ENCODE measurements around the gene PRKCZ.
A peak's percentile ranks its signal among the peaks of the same experiment; 100 is the strongest.

Gene PRKCZ

DNA sequence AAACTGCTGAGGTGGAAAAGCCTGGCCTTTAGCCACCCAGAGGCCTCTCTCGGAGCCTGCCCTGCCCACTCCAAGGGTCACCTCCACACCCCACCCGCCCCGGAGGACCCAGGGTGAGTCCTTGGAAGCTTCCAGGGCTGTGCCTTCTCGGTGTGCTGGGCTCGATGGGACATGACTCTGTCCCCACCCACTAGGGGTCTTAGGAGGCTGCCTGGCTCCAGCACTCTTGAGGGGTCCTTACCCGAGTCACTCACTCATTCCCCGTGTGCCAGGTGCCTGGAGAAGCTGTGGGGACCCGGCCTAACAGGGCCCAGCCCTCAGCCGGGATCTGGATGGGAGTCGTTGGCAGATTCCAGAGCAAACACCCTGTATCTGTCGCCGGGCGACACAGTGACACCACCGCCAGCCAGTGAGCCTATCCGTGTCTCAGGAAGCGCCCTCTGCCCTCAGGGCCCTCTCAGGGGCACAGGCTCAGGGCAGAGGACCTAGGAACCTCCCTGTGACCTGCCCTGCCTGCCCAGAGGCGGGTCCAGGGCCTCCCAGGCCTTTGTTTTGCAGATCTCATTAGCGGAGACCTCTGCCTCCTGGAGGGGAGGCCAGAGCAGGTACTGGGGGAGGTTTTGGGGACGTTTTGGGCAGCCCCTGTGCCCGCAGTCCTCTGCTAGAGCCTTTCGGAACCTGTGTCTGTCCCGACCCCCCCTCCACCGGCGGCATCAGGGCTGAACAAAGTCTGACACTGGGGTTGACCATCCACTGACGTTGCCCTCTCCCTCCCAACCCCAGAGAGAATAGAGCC, 3.1 kb upstream of the PRKCZ start:
- ATAC-seq = no peak

DNA sequence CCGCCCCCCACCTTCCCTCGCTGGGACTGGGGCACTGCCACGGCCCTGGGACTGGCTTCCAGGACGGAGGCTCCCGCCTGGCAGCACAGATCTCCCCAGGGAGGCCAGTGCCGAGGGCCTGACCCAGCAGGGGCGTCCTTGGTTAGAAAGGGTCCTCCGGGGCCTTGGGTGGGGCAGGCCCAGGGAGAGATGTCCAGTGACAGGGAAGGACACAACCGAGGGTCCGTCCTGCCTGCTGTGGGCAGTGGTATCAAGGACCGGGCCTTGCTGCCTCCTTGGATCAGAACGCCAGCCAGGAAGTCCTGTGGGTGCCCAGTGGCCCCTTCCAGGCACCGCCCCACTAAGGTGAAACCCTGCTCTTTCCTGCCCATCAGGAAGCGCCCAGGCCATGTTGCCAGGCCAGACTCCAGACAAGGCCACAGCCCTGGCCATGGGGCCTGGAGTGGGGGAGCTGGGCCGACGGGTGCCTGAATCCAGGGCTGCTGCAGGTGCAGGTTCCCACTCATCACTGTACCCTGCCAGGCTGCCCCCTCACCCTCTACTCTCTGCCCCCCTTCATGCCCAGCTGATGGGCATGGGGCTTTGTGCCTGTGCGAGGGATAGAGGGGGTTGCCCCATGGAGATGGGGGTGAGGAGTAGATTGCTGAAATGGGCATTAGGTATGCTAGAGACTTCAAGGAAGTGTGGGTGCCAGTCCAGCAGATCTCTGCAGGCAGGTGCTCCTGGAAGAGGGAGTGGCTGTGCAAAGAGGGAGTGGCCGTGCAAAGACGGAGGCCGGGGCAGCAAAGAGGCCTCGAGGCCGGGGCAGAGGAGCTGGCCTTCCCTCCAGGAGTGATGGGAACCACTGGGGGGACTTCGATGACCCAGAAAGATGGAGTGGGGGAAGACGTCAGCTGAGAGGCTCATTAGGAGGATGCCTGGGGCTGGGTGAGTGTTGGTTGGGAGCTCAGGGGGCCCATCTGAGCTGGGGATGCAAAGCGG, 2.2 kb upstream of the PRKCZ start:
- ATAC-seq = no peak

DNA sequence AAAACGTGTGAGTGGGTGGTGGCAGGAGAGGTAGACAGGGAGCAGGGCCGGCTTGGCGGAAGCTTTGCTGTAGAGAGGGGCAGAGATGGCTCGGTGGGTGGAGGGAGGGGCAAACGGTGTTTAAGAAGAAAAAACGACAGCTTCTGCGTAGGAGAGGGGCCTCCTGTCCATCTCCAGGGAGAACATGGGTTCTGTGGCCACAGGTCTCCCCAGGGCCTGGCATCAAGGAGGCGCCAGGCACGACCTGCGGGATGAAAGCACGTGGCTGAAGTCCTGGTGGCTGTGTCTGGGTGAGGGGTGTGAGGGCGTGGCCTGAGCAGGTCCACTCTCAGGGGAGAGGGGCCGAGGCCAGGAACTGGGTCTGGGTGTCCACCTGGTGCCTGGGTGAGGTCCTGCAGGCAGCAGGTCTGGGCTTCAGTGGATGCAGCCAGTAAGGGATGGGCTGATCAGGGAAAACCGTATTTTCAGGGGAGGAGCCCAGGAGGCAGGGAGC, 940 bp upstream of the PRKCZ start:
- ATAC-seq = no peak

DNA sequence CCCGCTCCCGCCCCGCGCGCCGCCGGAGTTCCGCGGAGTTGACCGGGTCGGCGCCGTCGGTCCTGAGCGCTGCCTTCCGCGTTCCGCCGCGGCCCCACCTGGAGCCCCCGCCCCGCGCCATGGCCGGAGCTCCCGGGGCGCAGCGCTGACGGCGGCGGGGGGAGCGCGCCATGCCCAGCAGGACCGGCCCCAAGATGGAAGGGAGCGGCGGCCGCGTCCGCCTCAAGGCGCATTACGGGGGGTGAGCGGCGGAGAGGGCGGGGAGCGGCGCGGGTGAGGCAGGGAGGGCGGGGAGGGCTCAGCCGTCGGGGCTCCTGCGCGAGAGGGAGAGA, 216 bp downstream of the PRKCZ start:
- peak in 1 of 2 donors; percentile 21 for ATAC-seq

DNA sequence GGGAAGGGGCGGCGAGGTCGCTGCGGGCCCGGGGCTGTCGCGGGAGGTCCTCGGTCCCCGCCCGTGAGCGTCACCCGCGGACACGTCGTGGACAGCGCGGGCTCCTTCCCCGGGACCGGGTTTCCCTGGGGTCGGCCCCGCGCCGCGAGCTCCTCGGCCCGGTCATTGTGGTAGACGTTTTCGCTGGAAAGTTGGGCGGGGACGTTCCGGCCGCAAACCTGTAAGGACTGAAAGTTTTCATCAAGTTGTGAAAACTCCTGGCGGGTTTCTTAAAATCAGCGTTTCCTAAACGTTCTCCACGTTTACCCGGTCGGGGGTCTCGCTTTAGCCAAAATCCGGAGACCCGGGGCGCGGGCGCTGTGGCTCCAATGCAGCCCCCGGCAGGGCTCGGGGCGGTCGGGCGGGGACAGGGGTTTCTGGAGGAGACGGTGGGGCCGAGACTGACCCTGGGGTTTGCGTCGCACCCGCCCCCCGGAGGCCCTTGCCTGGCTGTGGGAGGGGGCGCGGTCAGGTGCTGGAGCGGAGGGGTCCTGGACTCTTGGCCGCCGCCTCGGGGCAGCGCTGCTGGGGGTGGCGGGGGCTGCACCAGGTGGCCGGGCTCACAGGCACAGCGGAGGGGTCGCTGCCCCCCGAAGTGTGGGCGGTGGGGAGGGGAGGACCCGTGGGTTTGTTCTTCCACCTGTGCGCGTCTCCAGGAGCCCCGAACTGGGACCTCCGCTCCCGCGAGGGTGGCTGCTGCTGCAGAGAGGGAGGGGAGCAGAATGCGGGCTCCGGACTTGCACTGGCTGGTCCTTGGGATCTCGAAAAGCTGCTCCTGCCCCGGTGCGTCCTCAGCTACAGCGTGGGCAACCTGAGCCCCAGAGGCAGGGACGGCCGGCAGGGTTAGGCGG, 827 bp downstream of the PRKCZ start:
- no peak for ATAC-seq

DNA sequence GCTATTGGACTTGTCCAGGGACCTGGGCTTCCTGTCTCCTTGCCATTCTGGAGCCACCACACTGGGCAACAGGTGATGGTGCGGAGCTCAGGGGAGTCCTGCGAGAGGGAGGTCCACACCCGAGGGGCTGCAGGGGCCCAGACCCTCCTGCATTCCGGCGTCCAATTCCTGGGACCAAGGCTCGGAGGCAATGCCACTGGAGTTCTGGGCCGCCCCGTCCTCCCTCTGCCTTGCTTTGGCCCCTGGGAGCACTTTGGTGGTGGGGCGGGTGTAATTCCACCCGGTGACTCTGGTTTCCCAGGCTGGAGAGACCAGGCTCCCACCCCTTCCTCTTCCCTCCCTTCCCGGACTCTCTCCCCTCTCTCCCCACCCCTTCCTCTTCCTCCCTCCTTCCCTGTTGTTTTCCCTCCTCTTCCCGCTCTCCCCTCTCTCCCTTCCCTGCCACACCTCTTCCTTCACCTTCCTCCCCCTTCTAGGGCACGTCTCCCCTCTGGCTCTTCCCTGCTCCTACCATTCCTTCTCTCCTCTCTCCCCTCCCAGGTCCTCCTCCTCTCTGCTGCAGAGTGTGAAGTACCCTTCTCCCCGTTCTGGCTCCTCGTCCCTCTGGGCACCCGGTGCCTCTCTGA, 2.0 kb downstream of the PRKCZ start:
- no peak for ATAC-seq

DNA sequence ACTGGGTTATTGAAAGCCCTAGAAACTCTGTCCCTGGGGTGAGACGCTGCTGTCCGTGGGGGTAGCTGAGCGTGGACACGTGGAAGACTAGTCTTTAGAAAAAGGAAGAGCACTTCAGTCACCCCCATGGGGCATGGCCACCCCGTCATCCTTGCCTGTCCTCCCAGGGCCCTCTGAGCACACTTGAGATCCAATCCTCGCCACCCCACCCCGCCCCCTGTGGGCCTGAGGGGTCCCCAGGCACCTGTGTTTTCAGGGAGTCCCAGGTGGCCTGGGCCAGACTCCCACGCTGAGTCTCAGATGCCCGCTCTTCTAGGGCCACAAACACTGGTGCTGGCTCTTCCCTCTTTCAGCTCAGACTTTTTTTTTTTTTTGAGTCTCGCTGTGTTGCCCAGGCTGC, 2.5 kb downstream of the PRKCZ start:
- ATAC-seq = no peak

DNA sequence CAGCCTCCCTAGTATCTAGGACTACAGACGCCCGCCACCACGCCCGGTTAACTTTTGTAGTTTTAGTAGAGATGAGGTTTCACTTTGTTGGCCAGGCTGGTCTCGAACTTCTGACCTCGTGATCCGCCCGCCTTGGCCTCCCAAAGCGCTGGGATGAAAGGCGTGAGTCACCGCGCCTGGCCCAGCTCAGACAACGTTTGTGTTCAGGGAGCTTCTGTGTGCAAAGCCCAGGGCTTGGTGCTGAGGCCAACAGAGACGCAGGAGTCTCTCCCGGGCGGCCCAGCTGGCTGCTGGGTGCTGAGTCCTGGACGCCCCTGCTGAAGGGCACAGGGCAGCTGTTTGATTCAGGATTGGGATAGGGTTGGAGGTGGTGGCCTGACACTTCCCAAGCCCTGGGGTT, 3.0 kb downstream of the PRKCZ start:
- no peak for ATAC-seq

DNA sequence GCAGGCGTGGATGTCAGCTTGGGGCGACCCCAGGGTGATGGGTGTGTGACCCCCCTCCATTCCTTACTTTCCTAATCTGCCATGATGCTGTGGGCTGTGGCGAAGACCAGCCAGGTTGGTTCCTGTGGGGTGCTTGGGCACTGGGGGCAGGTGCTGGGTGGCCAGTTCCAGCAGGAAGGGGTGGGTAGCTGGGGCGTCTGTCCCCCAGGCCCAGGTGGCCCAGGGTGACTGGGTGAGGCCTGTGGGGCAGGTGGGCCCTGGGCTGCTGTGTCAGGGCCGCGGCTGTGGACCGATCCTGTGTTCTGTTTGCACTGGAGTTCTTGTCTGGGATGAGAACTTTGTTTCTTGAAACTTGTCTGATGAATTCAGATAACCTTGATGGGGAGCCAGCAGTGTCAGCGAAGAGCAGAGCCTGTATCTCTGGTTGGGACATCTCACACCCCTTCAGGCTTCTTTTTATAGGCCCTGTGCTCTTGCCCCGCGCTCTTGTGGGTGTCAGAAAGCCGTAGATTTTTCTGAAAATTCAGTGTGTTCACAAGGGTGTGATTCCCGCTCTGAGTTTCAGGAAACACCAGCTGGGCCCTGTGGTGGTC, 3.7 kb downstream of the PRKCZ start:
- ATAC-seq = no peak

DNA sequence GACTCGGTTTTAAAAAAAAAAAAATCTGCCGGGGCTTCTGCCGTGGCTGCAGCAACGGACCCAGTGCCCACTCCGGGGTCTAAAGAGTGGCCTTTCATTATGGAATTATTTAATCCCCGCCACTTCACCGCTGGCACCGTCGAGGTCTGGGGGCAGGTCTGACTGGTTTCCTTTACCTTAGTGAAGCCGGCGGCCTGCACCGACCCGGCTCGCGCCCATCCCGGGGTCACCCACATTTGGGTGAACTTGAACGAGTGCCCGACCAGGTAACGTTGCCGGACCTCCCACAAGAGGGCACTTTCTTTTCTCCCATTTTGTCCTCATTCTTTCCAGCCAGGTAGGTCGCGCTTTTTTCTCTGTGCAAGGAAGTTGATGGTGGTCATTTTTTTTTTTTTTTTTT, 4.3 kb downstream of the PRKCZ start:
- ATAC-seq = no peak

DNA sequence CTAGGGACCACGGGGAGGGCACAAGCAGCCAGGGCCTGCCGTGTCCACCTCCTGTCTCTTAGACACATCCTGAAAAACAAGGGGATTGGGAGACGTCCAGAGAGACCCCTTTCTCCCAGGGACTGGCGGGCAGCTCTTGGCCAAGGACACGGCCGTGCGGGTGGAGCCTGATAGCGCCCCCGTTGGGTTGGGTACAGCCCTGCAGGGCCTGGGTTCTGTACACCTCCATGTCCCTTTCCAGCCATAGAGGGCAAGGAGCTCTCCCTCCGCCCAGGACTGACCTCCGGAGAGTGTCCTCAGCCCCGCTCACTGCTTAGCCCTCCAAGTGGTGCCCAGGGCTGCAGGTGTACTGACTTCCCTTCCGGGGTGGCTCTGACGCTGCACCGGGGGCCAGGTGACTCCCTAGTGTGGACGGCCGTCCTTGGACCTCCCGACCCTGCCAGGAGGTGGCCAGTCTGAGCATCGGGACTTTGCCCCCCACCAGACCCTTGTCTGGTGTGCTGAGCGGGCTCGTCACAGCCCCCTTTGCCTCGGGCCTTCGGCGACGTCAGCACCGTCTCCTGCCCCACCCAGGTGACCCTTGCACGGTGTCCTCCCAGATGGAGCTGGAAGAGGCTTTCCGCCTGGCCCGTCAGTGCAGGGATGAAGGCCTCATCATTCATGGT, 5.8 kb downstream of the PRKCZ start:
- no peak for ATAC-seq

DNA sequence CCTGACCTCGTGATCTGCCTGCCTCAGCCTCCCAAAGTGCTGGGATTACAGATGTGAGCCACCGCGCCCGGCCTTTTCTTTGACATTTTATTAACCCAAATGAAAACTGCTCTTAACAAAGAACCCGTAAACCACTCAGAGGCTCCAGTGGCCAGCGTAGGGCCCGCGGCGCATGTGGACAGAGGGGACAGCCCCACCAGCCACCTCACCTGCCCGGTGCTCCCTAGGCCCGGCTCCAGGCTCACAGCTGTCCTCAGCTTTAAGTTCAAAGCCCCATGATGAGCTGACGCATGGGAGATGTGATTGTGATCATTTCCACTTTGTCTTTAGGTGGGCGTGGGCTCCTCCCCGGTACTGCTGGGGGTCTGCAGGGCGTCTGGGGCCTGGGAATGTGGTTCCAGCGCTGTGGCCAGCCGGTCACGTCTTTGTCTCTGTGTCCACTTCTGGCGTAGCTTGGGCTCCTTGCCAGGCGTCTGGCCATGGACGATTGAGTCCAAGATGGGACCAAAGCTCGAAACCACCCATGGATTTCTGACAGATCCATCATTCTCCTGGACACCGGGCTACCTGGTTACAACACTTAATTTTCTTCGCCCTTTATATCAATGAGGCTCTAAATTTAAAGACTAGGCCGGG, 6.9 kb downstream of the PRKCZ start:
- no peak for ATAC-seq

DNA sequence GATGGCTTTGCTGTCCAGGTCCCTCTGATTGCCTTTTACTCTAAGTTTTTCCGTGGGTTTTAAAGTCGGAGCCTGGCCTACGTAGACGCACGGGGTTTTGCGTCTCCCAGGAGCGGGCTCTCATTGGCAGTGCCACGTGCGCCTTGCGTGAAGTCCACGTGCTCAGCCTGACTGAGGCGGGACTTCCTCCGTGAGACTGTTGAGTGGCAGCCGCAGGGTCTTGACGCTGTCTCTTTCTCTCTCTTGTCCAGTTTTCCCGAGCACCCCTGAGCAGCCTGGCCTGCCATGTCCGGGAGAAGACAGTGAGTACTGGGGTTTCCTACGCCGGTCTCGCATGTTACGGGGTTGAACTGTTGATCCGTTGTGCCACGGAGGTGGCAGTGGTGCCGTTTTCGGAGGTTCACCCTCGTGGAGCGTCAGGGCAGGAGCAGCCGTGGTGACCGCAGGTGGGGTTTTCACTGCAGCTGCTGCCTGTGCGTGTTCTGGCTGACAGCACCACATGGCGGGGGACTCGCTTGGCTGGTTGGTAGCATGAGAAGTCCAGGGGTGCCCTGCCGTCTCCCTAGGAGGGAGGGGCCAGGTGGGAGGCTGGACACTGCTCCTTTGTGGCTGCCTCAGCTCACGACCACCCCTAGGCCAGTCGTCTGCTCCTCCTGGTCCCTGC, 9.2 kb downstream of the PRKCZ start:
- ATAC-seq = no peak

DNA sequence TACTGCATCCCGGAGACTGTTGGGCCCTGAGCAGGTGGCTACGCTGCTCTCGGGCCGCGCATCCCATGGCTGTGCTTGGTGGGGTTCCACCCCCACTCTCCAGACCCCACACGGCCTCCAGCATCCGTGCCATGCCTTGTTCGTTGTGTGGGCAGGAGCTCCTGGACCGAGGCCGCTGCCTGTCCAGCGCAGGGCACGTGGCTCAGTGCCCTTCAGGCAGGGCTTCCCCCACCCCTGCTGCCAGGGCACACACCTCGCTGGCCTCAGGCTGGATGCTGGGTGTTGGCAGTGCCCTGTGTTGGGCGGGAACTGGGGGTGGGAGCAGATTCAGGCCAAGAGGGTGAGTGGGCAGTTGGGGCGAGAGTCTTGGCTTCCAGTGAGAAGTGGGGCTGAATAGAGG, 9.9 kb downstream of the PRKCZ start:
- no peak for ATAC-seq

DNA sequence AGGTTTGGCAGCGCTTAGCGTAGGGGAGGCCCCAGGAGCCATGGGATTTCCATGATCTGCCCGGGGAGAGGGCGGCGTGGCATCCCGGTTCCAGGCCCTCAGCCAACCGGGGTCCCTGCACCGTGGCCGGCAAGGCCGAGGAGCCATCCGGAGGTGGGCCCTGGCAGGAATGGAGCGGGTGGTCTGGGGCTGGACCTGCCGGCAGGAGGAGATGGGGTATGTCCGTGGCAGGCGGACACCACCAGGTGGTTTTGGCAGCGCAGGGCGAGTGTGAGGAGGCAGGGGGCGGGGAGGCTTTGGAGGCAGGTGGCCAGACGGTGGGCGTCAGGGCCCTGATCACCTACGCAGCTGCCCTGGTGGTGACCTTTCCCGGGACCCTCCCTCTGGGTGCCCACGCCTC, 10.3 kb downstream of the PRKCZ start:
- ATAC-seq = no peak

DNA sequence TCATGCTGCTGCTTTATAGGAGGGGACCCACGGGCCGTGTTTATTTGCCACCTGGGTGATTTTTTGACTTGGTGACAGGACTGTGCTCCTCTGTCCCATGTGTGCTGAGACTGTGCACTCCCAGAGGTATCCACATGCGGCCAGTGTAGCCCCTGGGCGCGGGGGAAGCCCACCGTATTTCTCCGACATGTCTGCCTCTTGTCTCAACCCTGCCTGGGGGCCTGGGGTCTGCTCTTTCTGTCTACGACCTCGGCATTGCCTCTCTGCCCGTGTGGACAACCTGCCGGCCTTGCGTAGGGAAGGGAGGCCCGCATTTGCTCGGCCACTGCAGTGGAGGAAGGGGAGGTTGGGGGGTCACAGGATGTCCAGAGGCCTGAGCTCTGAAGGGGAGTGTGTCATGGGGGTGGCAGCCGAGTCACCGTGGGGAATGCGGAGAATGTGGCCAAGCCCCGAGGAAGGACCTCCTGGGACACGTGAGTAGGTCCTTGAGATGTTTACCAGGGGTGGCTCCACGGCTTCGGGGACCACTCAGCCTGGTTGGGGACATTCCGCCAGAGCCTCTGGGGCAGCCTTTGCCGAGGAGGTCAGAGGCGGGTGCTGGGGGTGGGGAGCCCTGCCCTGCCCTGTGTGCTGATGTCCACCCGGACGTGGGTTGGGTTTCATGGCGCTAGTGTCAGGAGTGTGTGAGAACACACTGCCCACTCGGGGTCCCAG, 11.0 kb downstream of the PRKCZ start:
- no peak for ATAC-seq

DNA sequence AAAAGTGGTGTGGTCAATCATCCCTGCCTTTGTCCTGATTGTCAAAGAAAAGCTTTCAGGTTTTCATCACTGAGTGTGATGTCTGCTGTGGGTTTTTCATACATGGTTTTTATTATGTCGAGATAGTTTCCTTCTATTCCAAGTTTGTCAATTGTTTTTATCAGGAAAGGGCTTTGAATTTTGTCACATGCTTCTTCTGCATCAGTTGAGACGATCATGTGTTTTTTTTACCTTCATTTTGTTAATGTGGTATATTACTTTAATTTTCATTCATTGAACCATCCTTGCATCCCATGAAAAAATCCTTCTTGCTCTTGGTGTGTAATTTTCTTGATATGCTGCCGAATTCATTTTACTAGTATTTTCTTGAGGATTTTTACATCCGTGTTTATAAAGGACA, 15.5 kb downstream of the PRKCZ start:
- no peak for ATAC-seq

DNA sequence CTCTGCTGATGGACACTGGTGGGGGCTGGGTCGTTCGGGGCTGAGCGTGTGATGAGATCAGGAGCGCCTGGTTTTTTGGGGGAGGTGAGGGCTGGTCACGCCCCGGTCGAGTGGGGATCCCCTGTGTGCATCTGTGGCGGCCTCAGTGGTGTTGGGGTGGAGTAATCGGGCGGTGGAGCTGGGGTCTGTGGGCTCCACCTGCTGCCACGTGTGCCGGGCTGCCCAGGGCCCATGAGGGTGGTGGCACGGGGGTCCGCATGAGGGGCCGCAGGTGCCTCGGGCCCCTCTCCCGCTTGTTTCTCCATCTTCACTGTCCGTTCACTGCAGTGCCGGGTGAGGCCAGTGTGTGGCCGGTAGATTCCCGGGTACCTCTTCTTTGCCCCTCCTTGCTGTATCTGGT, 17.2 kb downstream of the PRKCZ start:
- ATAC-seq = no peak

DNA sequence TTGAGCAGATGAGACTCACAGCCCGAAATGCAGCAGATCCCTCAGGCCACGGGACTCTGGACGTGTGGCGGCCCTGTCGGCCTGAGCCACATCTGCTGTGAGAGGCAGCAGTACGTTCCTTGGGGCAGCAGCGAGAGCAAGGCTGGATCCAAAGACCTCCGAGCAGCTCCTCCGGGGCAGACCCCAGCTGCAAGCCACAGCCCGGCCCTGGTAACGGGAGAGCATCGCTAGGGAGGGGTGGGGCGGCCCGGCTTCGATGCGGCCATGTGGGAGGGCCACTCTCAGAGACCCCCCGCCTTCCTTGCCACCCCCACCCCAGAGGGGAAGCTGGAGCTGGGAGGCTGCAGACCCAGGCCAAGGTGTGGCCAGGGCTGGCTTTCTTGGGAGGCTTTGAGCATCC, 17.8 kb downstream of the PRKCZ start:
- no peak for ATAC-seq

DNA sequence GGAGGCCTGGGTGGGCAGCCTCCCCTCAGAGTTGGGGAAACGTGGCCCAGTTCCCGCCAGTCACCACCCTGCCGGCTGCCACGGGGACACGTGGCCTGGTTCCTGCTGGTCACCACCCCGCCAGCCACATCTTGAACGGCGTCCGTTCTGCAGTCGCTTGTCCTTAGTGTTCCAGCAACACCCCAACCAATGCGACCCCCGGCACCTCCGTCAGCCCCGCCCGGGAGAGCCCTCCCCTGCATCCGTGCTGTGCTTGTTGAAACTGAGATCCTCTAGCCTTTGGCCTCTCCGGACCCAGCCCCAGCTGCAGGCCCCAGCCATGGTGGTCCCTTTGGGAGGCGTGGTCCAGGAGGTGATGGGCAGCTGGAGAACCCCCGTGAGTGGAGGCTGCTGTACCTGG, 18.7 kb downstream of the PRKCZ start:
- ATAC-seq = no peak
